Hematopoietic multipotent progenitor cell (in vitro differentiated cells): ENCODE data around the gene PCDHGA2. TPM values are rescaled to one million over a fixed set of nuclear protein-coding genes. Genes with fewer than 3 reads are reported as not detected.
"Not testable (repeated sequence)": the region's sequence is repeated elsewhere in the genome, so short reads cannot be mapped to it uniquely, and the experiment has no call there.

Experiments
- DNase-seq, 3 donors: peaks; one replicate each; pipeline ENCODE4 v3.0.0-alpha.2; 2011 to 2015; ENCODE audit warnings: low read depth in 2 of 3, low spot score in 2 of 3
- total RNA-seq: library from RNA; depleted of rRNA; stranded (reverse); fragments of >200 nt; gene quantifications from one replicate; pipeline ENCODE4 v1.2.3, GENCODE V29; 2012

Gene PCDHGA2
- total RNA-seq, 1 donor = 0.27 TPM

GRCh38 chr5:141345327-141345726, 6.8 kb downstream of the PCDHGA2 start:
- DNase-seq = no peak

- not testable (repeated sequence) for DNase-seq
Measured at GRCh38 chr5:141346017-141346416, 7.5 kb downstream of the PCDHGA2 start.

- peak in 1 of 3 donors; percentile 31 for DNase-seq
Measured at GRCh38 chr5:141349917-141350619, 11.5 kb downstream of the PCDHGA2 start, which contains the start of gene PCDHGB1. TSS of gene PCDHGB1 (plus strand) at chr5:141350099. CDS start at chr5:141350261, 162 bp downstream.

GRCh38 chr5:141351591-141351990, 13.0 kb downstream of the PCDHGA2 start:
- DNase-seq = no peak

- peak in 1 of 3 donors; percentile 9 for DNase-seq
Measured at GRCh38 chr5:141354900-141355469, 16.4 kb downstream of the PCDHGA2 start, which contains the start of gene PCDHGA4. TSS of gene PCDHGA4 (plus strand) at chr5:141355021. CDS start at chr5:141355108, 87 bp downstream.

GRCh38 chr5:141355641-141356040, 17.1 kb downstream of the PCDHGA2 start:
- no peak for DNase-seq

- DNase-seq = no peak
Measured at GRCh38 chr5:141356133-141356532, 17.6 kb downstream of the PCDHGA2 start.

GRCh38 chr5:141356950-141357349, 18.4 kb downstream of the PCDHGA2 start:
- no peak for DNase-seq

GRCh38 chr5:141359790-141360426, 21.3 kb downstream of the PCDHGA2 start, which contains the start of gene PCDHGB2:
TSS of gene PCDHGB2 (plus strand) at chr5:141359994. CDS start at chr5:141360136, 142 bp downstream.
- peak in 1 of 3 donors; percentile 62 for DNase-seq

GRCh38 chr5:141360685-141361084, 22.1 kb downstream of the PCDHGA2 start:
- DNase-seq = no peak

- no peak for DNase-seq
Measured at GRCh38 chr5:141362719-141363118, 24.2 kb downstream of the PCDHGA2 start.

- no peak for DNase-seq
Measured at GRCh38 chr5:141363952-141364660, 25.5 kb downstream of the PCDHGA2 start, which contains the start of gene PCDHGA5. TSS of gene PCDHGA5 (plus strand) at chr5:141364162. CDS start at chr5:141364331, 169 bp downstream.

- no peak for DNase-seq
Measured at GRCh38 chr5:141366016-141366896, 27.7 kb downstream of the PCDHGA2 start.

GRCh38 chr5:141369994-141370848, 31.7 kb downstream of the PCDHGA2 start, which contains the start of gene PCDHGB3:
TSS of gene PCDHGB3 (plus strand) at chr5:141370242. CDS start at chr5:141370395, 153 bp downstream.
- DNase-seq = peak in 2 of 3 donors; percentile 55 to 69

GRCh38 chr5:141371572-141372475, 33.3 kb downstream of the PCDHGA2 start:
- no peak for DNase-seq

- DNase-seq = no peak
Measured at GRCh38 chr5:141373673-141374317, 35.2 kb downstream of the PCDHGA2 start, which contains the start of gene PCDHGA6. TSS of gene PCDHGA6 (plus strand) at chr5:141373891. CDS start at chr5:141374084, 193 bp downstream.

GRCh38 chr5:141374627-141375026, 36.1 kb downstream of the PCDHGA2 start:
- DNase-seq = no peak
